ENCODE results near the gene AKT3. TPM values are rescaled to one million over a fixed set of nuclear protein-coding genes. Genes with fewer than 3 reads are reported as not detected.

The AKT3 gene
- total RNA-seq, 1 donor from 2014 or later: 27.8 TPM

DNA sequence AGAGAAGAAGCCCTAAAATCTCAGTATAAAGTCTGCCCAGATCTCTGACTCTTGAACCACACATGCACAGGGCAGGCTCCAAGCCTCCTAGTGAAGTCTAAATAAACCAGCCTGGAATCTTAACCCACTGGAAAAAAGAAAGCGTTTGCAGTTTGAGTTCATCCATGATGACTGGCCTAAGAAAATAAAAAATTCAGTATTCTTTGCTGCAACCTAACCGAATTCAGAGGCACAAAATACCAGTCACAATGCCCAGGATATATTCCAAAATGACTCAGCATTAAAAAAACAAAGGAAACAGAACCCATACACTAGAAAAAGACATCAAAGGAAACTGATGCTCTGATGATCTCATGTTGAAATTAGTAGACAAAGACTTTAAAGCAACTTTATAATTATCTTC is 325.0 kb downstream of the AKT3 start:
- intact Hi-C loops (cut with micrococcal nuclease): no loop called here

GRCh38 chr1:243523766-243524165 is 326.3 kb downstream of the AKT3 start:
- intact Hi-C loops (cut with micrococcal nuclease): no loop called here

DNA sequence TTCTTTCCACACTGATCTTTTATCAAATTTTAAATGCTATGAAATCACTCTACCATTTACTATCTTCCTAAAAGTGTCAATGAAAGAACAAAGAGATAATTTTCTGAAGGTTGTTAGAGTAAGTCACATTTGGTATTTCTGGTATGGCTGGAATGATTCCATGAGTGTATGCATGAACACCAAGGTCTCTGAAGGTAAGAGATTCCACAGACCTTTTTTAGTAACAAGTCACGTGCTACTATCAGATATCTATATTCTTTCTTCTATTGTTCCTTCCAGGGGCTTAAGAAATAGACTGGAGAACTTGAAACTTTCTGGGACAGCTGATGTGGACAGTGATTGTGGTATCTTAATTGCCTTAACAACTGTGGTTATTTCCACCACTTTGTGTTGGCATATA is 329.2 kb downstream of the AKT3 start:
- intact Hi-C loops (cut with micrococcal nuclease): no loop called here

GRCh38 chr1:243514927-243515326 is 335.1 kb downstream of the AKT3 start:
- intact Hi-C loops (cut with micrococcal nuclease): no loop called here

DNA sequence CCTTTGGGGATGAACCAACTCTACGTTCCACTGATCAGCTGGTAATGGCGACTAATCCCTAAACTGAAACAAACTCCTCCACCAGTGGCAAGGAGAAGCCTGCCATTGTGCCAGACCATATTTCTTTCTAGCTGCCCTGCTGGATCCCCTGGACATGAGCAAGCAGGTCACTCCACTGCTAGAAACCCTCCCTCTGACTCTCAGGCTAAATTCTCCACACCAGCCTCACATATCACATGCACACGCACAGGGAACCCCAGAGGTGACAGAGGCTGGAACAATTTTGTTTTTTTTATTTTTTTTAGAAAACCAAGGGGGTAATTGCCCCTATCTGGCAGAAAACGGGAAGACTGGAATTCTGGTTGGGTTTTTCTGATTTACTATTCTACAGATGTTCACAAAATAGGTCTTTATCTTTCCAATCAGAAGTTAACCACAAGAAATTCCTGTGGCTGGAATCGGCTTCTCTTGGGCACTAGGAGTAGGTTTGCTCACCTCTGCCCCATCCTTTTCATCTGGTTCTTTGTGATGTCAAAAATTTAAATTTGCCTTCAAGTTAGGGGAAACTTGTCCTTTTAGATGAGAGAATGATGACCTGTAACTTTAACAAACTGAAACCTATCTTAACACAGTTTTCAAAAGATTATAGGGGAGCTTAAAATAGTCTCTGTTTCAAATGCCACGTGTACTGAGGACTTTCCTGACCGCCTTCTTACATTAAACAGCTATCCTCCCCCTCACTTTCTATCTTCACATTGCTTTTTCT is 336.1 kb downstream of the AKT3 start:
- intact Hi-C loops (cut with micrococcal nuclease): no loop called here

DNA sequence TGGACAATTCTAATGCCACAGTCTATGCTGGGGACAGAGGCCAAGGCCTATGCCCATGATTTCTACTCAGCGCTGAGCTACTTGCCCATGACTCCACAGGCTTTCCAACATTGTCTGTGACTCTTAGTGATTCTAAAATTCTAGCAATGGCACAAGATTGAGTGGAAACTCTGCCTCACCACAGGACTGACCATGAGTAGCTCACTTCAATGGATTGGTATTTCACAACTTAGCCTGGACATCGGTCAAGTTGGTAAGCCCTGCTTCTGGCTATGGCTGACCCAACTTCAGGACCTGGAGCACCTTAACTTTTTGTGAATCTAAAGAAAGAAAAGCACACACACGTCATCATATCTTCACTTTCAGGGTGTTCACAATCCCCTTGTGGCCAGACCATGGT is 339.1 kb downstream of the AKT3 start:
- intact Hi-C loops (cut with micrococcal nuclease): no loop called here

DNA sequence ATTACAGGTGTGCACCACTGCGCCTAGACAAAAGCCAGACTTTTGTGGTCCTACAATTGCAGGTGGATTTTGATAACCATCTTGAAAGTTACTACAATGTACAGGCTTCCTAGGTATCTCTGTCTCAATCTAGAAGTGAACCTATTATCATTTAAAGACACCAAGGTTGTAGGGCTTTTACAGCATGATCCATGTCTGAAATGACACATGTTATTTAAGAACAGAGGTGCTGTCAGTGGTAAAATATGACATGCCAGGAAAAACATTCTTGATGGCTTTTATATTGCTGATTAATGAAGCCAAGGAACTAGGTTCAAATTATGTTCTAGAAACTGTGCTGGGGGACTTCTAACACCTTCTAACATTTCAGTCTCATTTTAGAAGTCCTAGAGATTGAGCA is 341.1 kb downstream of the AKT3 start:
- intact Hi-C loops (cut with micrococcal nuclease): no loop called here

- intact Hi-C loops (cut with micrococcal nuclease): no loop called here
Measured at GRCh38 chr1:243508303-243508713, 341.7 kb downstream of the AKT3 start.

GRCh38 chr1:243507672-243508302 is 342.3 kb downstream of the AKT3 start:
- intact Hi-C loops (cut with micrococcal nuclease): no loop called here

GRCh38 chr1:243507001-243507671 is 342.9 kb downstream of the AKT3 start:
- intact Hi-C loops (cut with micrococcal nuclease): no loop called here

DNA sequence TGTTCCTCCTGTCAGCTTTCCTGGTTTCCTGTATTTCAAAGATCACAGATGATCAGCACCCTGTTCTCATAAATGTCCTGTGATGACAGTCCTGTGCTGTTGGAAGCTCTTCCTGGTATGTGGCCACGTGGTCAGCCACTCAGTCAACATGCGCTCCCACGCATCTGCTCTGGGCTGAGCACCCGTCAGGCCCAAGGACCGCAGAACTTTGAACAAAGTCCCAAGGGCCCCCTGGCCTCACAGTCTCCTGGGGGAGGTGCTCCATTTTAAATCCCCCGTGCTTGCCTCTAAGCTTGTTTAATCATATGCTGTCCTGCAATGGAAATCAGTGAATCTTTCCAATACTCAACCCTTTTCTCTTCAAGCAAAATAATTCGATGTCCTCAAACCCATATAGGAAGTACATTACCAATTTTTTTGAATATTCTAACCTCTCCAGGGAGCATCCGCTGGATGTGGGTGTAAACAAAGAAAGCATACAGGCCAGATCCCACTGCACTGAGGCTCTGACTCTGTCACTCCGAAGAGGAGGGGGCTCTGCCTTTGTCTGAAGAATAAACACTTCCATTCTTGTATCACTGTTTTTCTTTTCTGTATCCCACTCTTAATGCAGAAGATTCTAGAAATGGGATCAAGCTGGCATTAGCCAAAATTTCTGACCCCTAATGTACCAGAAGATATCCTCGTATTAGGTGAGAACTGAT is 343.9 kb downstream of the AKT3 start:
- intact Hi-C loops (cut with micrococcal nuclease): no loop called here

GRCh38 chr1:243503155-243503554 is 346.9 kb downstream of the AKT3 start:
- intact Hi-C loops (cut with micrococcal nuclease): no loop called here

- intact Hi-C loops (cut with micrococcal nuclease): no loop called here
Measured at GRCh38 chr1:243501002-243501401, 349.0 kb downstream of the AKT3 start.

GRCh38 chr1:243500512-243500911 is 349.5 kb downstream of the AKT3 start:
- intact Hi-C loops (cut with micrococcal nuclease): no loop called here

DNA sequence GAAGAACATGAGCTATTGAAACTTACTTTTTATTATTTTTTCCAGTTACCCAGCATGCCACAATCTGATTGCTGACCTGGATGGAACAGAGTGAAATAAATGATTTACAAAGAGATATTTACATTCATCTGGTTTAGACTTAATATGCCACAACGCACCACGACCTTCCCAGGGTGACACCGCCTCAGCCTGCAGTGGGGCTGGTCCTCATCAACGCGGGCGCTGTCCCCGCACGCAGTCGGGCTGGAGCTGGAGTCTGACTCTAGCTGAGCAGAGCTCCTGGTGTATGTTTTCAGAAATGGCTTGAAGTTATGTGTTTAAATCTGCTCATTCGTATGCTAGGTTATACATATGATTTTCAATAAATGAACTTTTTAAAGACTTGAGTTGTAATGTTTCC is 350.3 kb downstream of the AKT3 start:
- intact Hi-C loops (cut with micrococcal nuclease): no loop called here

DNA sequence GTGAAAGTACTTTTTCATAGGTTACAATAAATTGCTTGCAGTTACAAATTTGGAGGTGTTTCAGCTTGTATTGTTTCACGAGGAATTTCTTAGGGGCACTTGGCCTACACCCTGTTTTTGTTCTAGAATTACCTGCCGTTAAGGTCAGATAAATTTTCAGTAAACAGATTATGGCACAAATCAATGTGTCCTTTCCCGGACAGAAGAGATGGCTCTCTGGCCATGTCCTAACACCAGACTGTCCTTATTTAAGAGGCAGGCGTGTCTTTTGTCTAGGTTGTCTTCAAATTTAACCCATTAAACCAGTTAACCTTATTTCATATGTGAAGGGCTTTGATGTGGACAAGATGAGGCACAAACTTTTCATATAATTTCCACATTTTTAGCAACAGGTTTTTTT is 350.8 kb downstream of the AKT3 start:
- intact Hi-C loops (cut with micrococcal nuclease): no loop called here

DNA sequence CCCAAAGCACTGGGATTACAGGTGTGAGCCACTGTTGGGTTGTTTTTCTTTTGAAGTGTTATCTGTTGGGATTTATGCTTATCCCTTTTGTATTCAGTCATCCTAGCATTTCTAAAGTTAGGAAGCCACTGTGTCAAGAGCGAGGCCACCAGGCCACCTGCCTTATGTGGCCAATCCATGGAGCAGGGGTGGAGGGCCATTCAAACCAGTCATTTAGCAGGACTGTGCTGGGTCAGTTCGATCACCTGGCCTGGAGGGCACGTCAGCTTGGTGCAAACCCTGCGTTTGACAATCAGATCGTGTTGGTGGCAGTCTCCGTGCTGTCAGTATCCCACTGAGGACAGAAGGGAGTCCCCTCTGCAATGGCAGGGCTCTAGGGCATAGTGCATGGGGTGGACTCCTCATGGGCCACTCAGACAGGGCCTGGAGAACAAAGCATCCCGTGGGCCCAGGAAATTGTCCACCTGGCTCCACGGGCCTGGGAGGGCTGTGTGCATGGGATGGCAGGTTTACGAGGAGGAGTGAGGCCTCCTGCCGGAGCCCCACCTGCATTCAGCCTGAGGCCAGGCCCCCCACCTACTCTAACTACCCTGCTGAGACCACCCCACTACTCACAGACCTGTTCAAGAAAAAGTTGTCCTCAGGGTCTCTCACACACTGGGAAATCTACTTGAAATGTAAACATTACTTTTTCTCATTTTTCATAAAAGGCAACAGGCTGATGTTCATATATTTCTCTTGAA is 351.9 kb downstream of the AKT3 start:
- intact Hi-C loops (cut with micrococcal nuclease): no loop called here

GRCh38 chr1:243496806-243497205 is 353.2 kb downstream of the AKT3 start:
- intact Hi-C loops (cut with micrococcal nuclease): no loop called here

DNA sequence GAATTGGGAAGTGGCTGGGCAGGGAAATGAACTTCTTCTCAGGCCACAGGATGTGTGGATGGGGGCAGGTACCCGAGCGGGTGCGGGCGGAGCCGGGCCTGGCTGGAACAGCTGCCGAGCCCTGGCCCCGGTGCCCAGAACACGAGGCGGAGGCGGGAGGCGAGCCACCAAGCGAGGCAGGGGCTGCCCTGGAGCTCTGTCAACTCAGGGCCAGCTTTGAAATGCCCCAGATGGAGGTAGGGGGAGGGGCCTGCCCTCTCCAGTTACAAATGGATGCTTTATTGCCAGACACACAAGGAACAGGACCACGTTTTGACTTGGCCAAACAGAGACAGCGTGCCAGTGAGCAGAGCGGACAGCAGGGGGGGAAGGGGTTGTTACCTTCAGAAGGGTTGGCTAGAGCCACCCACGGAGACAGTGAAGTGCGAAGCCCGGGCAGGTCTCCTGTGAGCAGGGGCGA is 353.8 kb downstream of the AKT3 start:
- intact Hi-C loops (cut with micrococcal nuclease): no loop called here

GRCh38 chr1:243495442-243496186 is 354.4 kb downstream of the AKT3 start:
- intact Hi-C loops (cut with micrococcal nuclease): no loop called here

Data from T-helper 1 cell treated with Interleukin-12 subunit alpha and Interleukin-12 subunit beta and Interleukin-4 antibody, amounts not matched to agents 30 ng/mL and 1 ng/mL, for 36 hours (primary cell).